Renal pelvis (tissue), 12 donors: ENCODE data around the gene OFD1. TPM values are rescaled to one million over a fixed set of nuclear protein-coding genes. Genes with fewer than 3 reads are reported as not detected.

Experiments
- DNase-seq: peaks from one replicate; pipeline ENCODE4 v3.0.0-alpha.2; 2013
- long read RNA-seq, 16 experiments: transcript quantifications; one replicate each; lab custom pipeline, GENCODE V29; 2026
- polyA plus RNA-seq, 3 donors: library from polyadenylated mRNA; unstranded; fragments of 120-200 nt; gene quantifications; one replicate each; pipeline ENCODE4 v1.2.1, GENCODE V29; 2013; ENCODE audit not compliant: insufficient read length in 3 of 3

The OFD1 gene, protein sequence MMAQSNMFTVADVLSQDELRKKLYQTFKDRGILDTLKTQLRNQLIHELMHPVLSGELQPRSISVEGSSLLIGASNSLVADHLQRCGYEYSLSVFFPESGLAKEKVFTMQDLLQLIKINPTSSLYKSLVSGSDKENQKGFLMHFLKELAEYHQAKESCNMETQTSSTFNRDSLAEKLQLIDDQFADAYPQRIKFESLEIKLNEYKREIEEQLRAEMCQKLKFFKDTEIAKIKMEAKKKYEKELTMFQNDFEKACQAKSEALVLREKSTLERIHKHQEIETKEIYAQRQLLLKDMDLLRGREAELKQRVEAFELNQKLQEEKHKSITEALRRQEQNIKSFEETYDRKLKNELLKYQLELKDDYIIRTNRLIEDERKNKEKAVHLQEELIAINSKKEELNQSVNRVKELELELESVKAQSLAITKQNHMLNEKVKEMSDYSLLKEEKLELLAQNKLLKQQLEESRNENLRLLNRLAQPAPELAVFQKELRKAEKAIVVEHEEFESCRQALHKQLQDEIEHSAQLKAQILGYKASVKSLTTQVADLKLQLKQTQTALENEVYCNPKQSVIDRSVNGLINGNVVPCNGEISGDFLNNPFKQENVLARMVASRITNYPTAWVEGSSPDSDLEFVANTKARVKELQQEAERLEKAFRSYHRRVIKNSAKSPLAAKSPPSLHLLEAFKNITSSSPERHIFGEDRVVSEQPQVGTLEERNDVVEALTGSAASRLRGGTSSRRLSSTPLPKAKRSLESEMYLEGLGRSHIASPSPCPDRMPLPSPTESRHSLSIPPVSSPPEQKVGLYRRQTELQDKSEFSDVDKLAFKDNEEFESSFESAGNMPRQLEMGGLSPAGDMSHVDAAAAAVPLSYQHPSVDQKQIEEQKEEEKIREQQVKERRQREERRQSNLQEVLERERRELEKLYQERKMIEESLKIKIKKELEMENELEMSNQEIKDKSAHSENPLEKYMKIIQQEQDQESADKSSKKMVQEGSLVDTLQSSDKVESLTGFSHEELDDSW
- polyA plus RNA-seq = 10 to 100 TPM; 36.3 to 71.2 (median 48.1) TPM
- long read RNA-seq, donor 1, full-length matches to known transcripts = 1 of 12 reads
- long read RNA-seq, donor 1, partial matches to known transcripts = 11 of 12 reads
- long read RNA-seq, donor 1, other reads (novel, unspliced or antisense) = 0 of 12 reads
- long read RNA-seq, donor 2, partial matches to known transcripts = 6 of 9 reads
- long read RNA-seq, donor 2, other reads (novel, unspliced or antisense) = 0 of 9 reads
- long read RNA-seq, donor 3, partial matches to known transcripts = 21 of 24 reads
- long read RNA-seq, donor 3, other reads (novel, unspliced or antisense) = 0 of 24 reads
- long read RNA-seq, donor 4, partial matches to known transcripts = 18 of 21 reads
- long read RNA-seq, donor 4, other reads (novel, unspliced or antisense) = 0 of 21 reads
- long read RNA-seq, donor 5, partial matches to known transcripts = 0 of 3 reads
- long read RNA-seq, donor 5, other reads (novel, unspliced or antisense) = 0 of 3 reads
- long read RNA-seq, donor 6, partial matches to known transcripts = 16 of 18 reads
- long read RNA-seq, donor 6, other reads (novel, unspliced or antisense) = 0 of 18 reads
- long read RNA-seq, donor 7, partial matches to known transcripts = 12 of 18 reads
- long read RNA-seq, donor 7, other reads (novel, unspliced or antisense) = 5 of 18 reads
- long read RNA-seq, donor 8 = 0 reads
- long read RNA-seq, donor 9, partial matches to known transcripts = 19 of 34 reads
- long read RNA-seq, donor 9, other reads (novel, unspliced or antisense) = 13 of 34 reads
- long read RNA-seq, donor 10, partial matches to known transcripts = 18 of 22 reads
- long read RNA-seq, donor 10, other reads (novel, unspliced or antisense) = 0 of 22 reads
- long read RNA-seq, donor 11, partial matches to known transcripts = 21 of 23 reads
- long read RNA-seq, donor 11, other reads (novel, unspliced or antisense) = 0 of 23 reads
- long read RNA-seq, donor 12, partial matches to known transcripts = 21 of 24 reads
- long read RNA-seq, donor 12, other reads (novel, unspliced or antisense) = 0 of 24 reads
- long read RNA-seq, donor 13, partial matches to known transcripts = 22 of 23 reads
- long read RNA-seq, donor 13, other reads (novel, unspliced or antisense) = 0 of 23 reads
- long read RNA-seq, donor 14, full-length matches to known transcripts = 5 of 99 reads
- long read RNA-seq, donor 14, partial matches to known transcripts = 94 of 99 reads
- long read RNA-seq, donor 14, other reads (novel, unspliced or antisense) = 0 of 99 reads
- long read RNA-seq, donor 15, partial matches to known transcripts = 47 of 51 reads
- long read RNA-seq, donor 15, other reads (novel, unspliced or antisense) = 0 of 51 reads
- long read RNA-seq, donor 16, partial matches to known transcripts = 34 of 35 reads
- long read RNA-seq, donor 16, other reads (novel, unspliced or antisense) = 0 of 35 reads

GRCh38 chrX:13734278-13735172 is at the start of gene OFD1, which contains the start of gene TRAPPC2:
TSS of gene OFD1 (plus strand) at chrX:13734748. CDS start at chrX:13735072, 324 bp downstream.
TSS of gene TRAPPC2 (minus strand) at chrX:13734620. CDS start at chrX:13719963, 14,657 bp downstream.
- peak; percentile 97 for DNase-seq

DNA sequence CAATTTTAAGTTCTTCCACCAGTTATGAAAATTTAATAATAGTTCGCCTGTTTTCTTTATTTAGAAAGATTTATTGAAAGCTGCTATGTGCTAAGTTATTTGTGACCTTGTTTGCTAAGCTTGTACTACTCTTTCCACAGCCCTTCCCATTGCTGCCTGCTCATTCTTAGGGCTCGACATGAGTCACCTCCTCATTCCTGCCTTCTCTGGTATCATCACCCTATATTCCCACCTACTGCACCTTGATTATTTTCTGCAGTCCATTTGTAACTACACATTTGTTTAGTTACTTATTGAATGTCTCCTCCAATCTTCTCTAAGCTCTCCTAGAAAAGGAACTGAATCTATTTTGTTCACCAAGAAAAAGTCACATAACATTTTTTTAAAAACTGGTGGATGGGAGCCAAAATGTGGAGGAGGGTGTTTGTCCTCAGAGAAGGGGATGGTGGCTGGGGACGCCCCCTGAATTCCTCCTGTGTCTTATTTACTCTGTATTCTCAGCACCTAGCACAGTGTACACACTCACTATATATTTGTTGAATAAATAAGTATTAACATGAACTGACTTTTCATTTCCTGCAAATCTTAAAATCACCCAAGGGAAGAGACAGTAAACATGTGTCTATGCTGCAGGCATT is 49.3 kb upstream of the OFD1 start:
- no peak for DNase-seq

DNA sequence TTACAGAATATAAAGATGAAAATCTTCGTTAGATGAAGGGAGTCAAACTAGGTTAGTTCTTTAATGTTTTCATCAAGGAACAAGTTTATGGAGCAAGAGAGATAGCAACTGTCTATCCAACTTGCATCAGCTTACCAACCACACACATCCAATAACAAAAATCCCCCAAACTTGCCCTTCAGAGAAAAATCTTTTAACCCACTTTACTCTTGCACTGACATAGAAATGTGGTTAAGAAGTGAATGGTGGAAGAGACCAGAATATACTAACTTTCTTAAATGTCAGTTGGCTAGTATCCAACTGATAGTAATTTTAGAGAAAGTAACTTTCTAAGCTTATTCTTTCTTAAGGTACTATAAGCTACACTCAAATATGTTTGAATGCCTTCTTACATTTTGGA is 47.3 kb upstream of the OFD1 start:
- no peak for DNase-seq

- DNase-seq = no peak
These were observed 46.1 kb upstream of the OFD1 start for GRCh38 chrX:13688384-13688957.

GRCh38 chrX:13688958-13689740 is 45.4 kb upstream of the OFD1 start, which contains the start of gene RAB9A:
TSS of gene RAB9A (plus strand) at chrX:13689128. CDS start at chrX:13708747, 19,619 bp downstream.
- DNase-seq = peak; percentile 79

- peak; percentile 19 for DNase-seq
These were observed 44.8 kb upstream of the OFD1 start for GRCh38 chrX:13689741-13690211.

- no peak for DNase-seq
These were observed 43.7 kb upstream of the OFD1 start for GRCh38 chrX:13690836-13691235.

DNA sequence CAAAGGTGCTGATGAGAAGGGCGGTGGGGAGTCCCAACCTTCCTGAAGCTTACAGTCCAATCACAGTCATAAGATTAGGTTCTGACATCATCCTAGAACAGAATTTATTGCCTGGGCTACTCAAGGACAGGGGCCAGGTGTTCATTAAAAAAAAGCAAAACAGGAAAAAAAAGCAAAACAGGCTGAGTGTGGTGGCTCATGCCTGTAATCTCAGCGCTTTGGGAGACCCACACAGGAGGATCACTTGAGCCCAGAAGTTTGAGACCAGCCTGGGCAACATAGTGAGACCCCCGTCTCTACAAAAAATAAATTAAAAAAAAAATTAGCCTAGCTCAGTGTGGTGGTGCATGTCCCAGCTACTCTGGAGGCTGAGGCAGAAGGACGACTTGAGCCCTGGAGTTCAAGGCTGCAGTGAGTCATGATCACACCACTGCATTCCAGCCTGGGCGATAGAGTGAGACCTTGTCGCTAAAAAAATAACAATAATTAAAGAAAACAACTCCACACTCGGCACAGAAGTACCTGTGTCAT is 42.6 kb upstream of the OFD1 start:
- DNase-seq = no peak

DNA sequence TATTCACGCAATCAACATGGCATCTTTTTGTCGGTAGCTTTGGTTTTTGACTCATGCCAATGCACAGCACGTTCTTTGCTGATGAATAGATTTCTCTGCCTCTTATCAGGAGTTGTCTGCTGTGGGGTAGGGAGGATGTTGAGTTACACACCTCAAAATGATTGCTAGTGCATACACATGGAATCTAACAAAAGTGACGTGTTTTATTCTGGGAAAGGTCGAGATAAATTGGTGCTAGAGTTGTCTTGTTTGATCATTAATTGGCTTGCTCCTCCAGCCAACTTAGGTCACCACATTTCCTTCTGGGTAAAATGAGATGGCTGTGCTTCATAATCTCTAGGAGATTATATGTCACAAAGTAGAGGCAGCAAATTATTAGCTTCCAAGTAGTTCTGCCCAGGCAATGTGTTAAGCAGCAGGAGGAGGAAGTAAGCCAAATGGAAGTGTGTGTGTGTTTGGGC is 41.7 kb upstream of the OFD1 start:
- DNase-seq = no peak

DNA sequence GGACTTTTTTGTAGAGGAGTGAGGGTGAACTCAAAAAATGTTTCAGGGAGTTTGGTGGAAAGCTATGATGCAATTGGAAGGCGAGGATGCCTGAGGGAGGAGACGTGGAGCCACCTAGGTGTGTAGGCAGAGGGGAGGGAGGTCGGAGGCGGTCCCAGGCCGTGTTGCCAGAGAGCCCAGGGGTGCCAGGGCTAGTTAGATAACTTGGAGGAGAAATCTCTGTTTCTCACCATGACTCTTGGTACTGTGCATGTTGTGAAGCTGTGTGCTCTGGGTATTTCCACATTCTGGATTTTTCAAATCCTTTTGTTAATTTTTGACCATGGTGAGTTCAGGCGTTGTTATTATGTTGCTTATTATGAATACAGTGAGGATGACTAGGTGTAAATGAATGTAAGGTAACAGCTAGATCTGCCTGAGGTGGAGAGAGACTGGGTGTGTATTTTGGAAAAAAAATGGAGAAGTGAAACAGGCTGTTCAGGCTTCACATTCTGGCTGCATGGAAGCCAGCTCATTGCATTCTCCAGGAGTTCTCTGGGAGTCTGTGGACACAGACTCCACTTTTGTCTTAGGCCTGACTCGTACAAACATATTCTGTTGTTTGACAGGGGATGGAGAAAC is 41.1 kb upstream of the OFD1 start:
- no peak for DNase-seq

GRCh38 chrX:13694359-13694758 is 40.2 kb upstream of the OFD1 start:
- DNase-seq = no peak

DNA sequence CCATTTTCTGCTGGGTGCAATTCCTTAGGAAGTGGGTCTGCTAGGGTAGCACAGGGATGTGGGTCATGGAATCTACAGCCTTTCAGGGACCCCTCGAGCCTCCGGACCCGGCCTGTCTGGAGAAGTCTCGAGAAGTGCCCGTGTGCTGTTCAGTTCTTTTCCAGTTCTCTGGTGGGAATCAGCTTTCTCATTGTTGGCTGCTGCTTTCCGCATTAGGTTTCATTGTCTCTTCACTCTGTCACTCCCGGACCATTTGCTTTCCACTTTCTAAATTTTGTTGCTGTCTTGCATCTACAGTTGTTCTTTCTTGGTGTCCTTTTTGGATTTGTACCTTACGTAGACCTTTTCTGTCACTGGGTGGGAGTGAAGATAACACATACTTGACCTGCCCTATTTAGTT is 39.6 kb upstream of the OFD1 start:
- DNase-seq = no peak

DNA sequence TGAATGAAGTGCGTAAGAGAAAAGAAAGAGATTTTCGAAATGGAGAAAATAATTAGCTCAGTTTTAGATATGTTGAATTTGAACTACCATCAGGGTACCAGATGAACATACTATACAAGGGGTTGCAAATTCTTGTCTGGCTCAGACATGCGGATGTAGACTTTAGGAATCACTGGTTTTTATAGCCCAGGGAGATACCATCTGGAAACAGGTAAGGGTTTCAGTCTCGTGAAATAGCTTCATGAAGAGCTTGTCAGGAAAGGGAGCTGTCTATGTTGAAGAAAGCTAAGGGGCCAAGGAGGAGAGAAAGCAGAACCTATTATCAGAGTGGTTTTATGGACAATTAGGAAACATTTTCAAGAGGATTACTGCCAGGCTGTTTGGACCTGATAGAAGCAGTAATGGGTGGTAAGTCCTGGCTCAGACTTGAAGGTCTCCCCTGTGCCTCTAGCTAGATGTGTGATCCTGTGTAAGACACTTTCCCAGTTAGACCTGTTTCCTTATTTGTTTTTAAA is 38.9 kb upstream of the OFD1 start:
- no peak for DNase-seq

- no peak for DNase-seq
These were observed 37.1 kb upstream of the OFD1 start for GRCh38 chrX:13697455-13697854.

GRCh38 chrX:13697976-13698375 is 36.6 kb upstream of the OFD1 start:
- DNase-seq = no peak
